Spleen (tissue), 7 donors: ENCODE results near the gene PAX7.

Source experiments
- POLR2AphosphoS5 ChIP-seq, 3 donors: sonication (generic); formaldehyde crosslinking; IDR thresholded peaks; one replicate each; pipeline ENCODE4 v1.5.1; 2017; ENCODE audit warnings: antibody characterized with exemption in 3 of 3
- TF ChIP-seq, protein P1 (sequence below), 11 experiments: fragments of 200-600 bp in 7 of 11; fragments of 450-650 bp in 4 of 11; sonication (generic) in 4 of 11; IDR thresholded peaks in 8 of 11; conservative IDR thresholded peaks in 3 of 11; 1 replicate in 7 of 11; 2 replicates in 4 of 11; pipeline versions ENCODE4 v1.4.0 to v1.8.0; 2016 to 2021; ENCODE audit warnings: antibody characterized with exemption in 11 of 11, inconsistent platforms in 4 of 11, mild to moderate bottlenecking in 1 of 11
- donor health status: DM: no; HTN: no; CAD: no; lungs with moderate emphysema.
- donor health status: DM: no; HTN: no; CAD: no.
- donor health status: DM: no; HTN: no; CAD: no.

DNA sequence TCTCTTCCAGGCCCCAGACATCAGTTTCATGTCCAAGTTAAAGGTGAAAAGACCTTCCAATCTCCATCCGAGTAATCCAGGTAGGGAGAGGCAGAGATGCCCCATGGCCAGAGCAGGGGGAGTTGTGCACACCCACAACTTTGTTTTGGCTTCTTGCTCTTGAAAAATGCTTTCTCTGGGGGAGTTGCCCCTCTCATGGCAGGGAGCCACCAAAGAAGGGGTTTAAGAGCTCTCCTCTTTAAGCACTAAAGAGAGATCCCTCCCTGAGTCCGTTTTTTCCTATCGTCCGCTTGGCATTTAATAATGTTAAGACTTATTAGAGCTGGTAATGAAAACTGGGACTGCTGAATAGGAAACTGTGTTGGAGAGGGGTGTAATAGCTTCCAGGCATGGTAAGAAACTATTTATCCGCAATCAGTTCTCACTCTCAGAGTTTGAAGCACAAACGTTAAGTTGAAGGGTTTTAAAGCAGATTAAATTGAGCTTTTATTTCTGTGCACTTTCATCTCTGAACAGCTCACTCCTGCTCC is 8.3 kb downstream of the PAX7 start:
- TF ChIP-seq, protein P1, sequence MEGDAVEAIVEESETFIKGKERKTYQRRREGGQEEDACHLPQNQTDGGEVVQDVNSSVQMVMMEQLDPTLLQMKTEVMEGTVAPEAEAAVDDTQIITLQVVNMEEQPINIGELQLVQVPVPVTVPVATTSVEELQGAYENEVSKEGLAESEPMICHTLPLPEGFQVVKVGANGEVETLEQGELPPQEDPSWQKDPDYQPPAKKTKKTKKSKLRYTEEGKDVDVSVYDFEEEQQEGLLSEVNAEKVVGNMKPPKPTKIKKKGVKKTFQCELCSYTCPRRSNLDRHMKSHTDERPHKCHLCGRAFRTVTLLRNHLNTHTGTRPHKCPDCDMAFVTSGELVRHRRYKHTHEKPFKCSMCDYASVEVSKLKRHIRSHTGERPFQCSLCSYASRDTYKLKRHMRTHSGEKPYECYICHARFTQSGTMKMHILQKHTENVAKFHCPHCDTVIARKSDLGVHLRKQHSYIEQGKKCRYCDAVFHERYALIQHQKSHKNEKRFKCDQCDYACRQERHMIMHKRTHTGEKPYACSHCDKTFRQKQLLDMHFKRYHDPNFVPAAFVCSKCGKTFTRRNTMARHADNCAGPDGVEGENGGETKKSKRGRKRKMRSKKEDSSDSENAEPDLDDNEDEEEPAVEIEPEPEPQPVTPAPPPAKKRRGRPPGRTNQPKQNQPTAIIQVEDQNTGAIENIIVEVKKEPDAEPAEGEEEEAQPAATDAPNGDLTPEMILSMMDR (IDR thresholded peaks at IDR 0.05 in 8 of 11, conservative IDR thresholded peaks at IDR 0.05 in 3 of 11): no peak
- no peak for TF ChIP-seq POLR2AphosphoS5 (IDR thresholded peaks at IDR 0.05)
